ENCODE data around the gene DPP3.
"Not testable (repeated sequence)": the region's sequence is repeated elsewhere in the genome, so short reads cannot be mapped to it uniquely, and the experiment has no call there.

Gene DPP3

GRCh38 chr11:66531841-66532240, 51.6 kb downstream of the DPP3 start:
- no peak overlapping the region for H3K4me3 ChIP-seq (ENCODE audit: control insufficient read depth, low read depth, low read length)
- TF ChIP-seq CTCF (conservative IDR thresholded peaks at IDR 0.05; ENCODE audit: control insufficient read depth, insufficient read depth, low read depth, low read length): no peak
- DNase-seq (ENCODE audit: low read depth): no peak

GRCh38 chr11:66532784-66533183, 52.5 kb downstream of the DPP3 start:
- TF ChIP-seq CTCF (conservative IDR thresholded peaks at IDR 0.05; ENCODE audit: control insufficient read depth, insufficient read depth, low read depth, low read length): no peak
- DNase-seq (ENCODE audit: low read depth): no peak
- H3K4me3 ChIP-seq (ENCODE audit: control insufficient read depth, low read depth, low read length): no peak overlapping the region

- TF ChIP-seq CTCF (conservative IDR thresholded peaks at IDR 0.05; ENCODE audit: control insufficient read depth, insufficient read depth, low read depth, low read length): no peak
- no peak overlapping the region for H3K4me3 ChIP-seq (ENCODE audit: control insufficient read depth, low read depth, low read length)
- no peak for DNase-seq (ENCODE audit: low read depth)
These were observed 59.1 kb downstream of the DPP3 start for GRCh38 chr11:66539170-66539869.

GRCh38 chr11:66539870-66540213, 59.6 kb downstream of the DPP3 start:
- H3K4me3 ChIP-seq (ENCODE audit: control insufficient read depth, low read depth, low read length): no peak overlapping the region
- DNase-seq (ENCODE audit: low read depth): no peak
- no peak for TF ChIP-seq CTCF (conservative IDR thresholded peaks at IDR 0.05; ENCODE audit: control insufficient read depth, insufficient read depth, low read depth, low read length)

GRCh38 chr11:66540598-66540997, 60.4 kb downstream of the DPP3 start:
- H3K4me3 ChIP-seq (ENCODE audit: control insufficient read depth, low read depth, low read length); DNase-seq (ENCODE audit: low read depth): not testable (repeated sequence)

GRCh38 chr11:66541892-66542291, 61.7 kb downstream of the DPP3 start:
- DNase-seq (ENCODE audit: low read depth): no peak
- no peak for TF ChIP-seq CTCF (conservative IDR thresholded peaks at IDR 0.05; ENCODE audit: control insufficient read depth, insufficient read depth, low read depth, low read length)
- no peak overlapping the region for H3K4me3 ChIP-seq (ENCODE audit: control insufficient read depth, low read depth, low read length)

- DNase-seq (ENCODE audit: low read depth): peak; percentile 61
- no peak overlapping the region for H3K4me3 ChIP-seq (ENCODE audit: control insufficient read depth, low read depth, low read length)
- no peak for TF ChIP-seq CTCF (conservative IDR thresholded peaks at IDR 0.05; ENCODE audit: control insufficient read depth, insufficient read depth, low read depth, low read length)
These were observed 62.1 kb downstream of the DPP3 start for GRCh38 chr11:66542362-66542761.

All from fibroblast of mammary gland (primary cell).